GM19193 (cell line): ENCODE results near the gene CPLX3.
A peak's percentile ranks its signal among the peaks of the same experiment; 100 is the strongest.

ENCODE experiments used
- POLR2A ChIP-seq: IDR thresholded peaks from 4 replicates; pipeline ENCODE4 v1.6.1; 2011; ENCODE audit not compliant: insufficient read depth, insufficient read length; ENCODE audit errors: extremely low read depth

Gene CPLX3

GRCh38 chr15:74794248-74794969, 32.0 kb upstream of the CPLX3 start:
- TF ChIP-seq POLR2A, result no peak

- no peak for TF ChIP-seq POLR2A
These were observed 31.5 kb upstream of the CPLX3 start for GRCh38 chr15:74794970-74795349.

DNA sequence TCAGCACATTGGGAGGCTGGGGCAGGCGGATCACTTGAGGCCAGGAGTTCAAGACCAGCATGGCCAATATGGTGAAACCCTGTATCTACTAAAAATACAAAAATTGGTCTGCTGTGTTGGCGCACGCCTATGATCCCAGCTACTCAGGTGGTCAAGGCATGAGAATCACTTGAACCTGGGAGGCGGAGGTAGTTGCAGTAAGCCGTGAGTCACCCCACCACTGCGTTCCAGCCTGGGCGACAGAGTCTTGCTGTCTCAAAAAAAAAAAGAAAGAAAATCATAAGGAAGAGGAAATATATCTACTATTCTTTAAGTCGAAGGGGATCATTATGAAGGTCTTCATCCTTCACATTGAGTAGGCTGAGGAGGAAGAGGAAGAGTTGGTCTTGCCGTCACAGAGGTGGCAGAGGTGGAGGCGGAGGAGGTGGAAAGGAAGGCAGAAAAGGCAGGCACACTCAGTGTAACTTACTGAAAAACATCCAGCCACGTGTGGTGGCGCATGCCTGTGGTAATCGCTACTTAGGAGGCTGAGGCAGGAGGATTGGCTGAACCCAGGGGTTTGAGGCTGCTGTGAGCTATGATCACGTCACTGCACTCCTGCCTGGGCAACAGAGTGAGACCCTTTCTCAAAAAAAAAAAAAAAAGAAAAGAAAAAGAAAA, 30.3 kb upstream of the CPLX3 start:
- TF ChIP-seq POLR2A, result no peak

DNA sequence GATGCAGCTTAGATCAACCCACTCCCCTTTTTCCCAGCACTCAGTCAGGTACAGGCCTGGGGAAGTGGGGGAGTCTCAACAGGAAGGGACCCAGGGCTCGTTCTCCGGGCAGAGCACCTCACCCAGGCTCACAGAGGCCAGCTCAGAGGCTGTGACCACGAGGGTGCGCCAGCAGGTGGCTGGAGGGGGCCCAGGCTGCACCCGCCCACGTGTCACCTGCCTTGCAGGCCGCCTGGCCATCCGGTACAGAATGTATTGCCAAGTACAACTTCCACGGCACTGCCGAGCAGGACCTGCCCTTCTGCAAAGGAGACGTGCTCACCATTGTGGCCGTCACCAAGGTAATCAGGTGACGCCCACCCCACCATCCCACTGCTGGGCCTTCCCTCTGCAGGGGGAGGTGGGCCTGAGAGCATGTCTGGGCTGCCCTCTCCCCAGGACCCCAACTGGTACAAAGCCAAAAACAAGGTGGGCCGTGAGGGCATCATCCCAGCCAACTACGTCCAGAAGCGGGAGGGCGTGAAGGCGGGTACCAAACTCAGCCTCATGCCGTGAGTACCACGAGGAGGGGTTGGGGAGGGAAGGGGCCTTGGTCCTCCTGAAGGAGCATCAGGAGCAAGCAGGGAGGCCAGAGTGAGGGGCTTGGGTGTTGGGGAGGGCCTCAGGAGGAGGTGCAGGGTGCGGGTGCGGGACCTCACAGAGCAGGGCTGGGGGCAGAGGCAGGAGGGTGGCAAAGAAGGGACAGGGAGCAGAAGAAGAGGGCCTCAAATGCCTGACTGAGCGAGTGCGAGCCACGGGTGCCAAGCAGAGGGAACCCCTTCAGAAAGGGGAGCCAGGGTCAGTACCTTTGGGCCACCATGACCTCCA, 27.8 kb upstream of the CPLX3 start:
- no peak for TF ChIP-seq POLR2A

DNA sequence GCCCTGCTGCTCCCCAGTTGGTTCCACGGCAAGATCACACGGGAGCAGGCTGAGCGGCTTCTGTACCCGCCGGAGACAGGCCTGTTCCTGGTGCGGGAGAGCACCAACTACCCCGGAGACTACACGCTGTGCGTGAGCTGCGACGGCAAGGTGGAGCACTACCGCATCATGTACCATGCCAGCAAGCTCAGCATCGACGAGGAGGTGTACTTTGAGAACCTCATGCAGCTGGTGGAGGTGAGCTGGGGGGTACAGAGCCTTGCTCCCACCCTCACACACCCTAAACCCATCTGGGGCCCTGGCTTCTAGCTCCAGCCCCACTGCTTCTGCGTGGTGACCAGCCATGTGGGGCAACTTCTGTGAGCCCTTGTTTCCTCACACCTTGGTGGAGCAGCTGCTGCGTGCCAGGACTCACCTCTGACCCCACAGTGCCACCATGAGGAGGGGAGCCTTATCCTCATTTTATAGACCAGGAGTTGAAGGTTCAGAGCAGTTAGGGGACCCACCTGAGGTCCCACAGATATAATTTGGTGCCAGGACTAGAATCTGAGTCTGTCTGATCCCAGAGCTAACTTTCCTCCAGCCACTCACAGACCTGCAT, 27.1 kb upstream of the CPLX3 start:
- TF ChIP-seq POLR2A, result no peak

GRCh38 chr15:74799856-74800558, 26.4 kb upstream of the CPLX3 start:
- no peak for TF ChIP-seq POLR2A

DNA sequence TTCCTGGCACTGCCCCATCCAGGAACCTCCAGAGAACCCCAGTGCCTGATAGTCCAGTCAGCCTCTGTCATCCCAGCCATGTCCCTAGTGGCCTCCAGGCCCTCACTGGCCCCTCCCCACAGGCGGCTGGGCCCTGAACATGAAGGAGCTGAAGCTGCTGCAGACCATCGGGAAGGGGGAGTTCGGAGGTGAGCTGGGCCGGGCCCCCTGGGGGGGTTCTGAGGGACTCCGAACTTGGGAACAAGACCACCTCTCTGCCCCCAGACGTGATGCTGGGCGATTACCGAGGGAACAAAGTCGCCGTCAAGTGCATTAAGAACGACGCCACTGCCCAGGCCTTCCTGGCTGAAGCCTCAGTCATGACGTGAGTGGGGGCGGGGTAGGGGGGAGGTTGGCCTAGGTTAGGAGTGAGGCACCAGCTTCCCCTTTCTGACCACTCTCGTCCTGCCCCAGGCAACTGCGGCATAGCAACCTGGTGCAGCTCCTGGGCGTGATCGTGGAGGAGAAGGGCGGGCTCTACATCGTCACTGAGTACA, 25.8 kb upstream of the CPLX3 start:
- TF ChIP-seq POLR2A, result peak; percentile 5

GRCh38 chr15:74801311-74801997, 25.0 kb upstream of the CPLX3 start:
- no peak for TF ChIP-seq POLR2A

- no peak for TF ChIP-seq POLR2A
These were observed 24.1 kb upstream of the CPLX3 start for GRCh38 chr15:74802290-74802689.

- TF ChIP-seq POLR2A, result no peak
These were observed 23.5 kb upstream of the CPLX3 start for GRCh38 chr15:74802862-74803447.

GRCh38 chr15:74804935-74805334, 21.5 kb upstream of the CPLX3 start:
- TF ChIP-seq POLR2A, result no peak

DNA sequence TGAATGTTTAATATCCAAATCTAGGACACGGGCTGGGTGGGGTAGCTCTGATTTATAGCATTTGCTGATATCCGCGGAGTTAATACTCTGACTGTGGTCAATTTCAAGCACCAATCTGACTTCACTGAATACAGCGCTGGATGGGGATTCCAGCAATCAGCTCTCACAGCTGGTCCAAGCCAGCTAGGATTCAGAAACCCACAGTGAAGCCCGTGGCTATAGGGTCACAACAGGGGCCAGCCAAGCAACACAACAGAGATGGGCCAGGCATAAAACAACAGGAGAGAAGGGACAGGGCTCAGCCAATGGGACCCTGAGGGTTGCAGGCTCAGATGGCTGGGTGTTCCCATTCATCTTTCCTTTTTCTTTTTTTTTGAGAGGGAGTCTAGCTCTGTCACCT, 19.1 kb upstream of the CPLX3 start:
- TF ChIP-seq POLR2A, result no peak

GRCh38 chr15:74808078-74808839, 18.2 kb upstream of the CPLX3 start:
- TF ChIP-seq POLR2A, result no peak

GRCh38 chr15:74808840-74809229, 17.6 kb upstream of the CPLX3 start:
- TF ChIP-seq POLR2A, result no peak
